ENCODE results near the gene TTC39B.

TTC39B gene

DNA sequence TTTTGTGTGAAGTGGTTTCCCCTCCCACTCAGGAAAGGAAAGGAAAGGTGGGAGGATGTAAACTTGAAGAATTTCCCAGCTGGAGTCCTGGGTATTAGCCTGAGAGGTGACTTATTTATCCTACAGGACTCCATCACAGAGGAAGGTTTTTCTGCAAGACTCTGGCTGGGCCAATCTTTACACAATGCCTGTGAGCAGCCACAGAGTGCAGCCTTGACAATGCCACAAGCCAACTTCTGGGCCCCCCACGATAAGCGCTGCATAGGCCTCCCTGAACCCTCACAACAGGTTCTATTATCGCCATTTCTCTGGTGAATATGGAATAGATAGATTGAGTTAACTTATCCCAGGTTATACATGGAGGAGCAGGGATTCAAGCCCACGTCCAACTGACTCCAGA, 12.4 kb downstream of the TTC39B start:
- Histone ChIP-seq H3K4me1 (ENCODE audit: control insufficient read depth in 1 of 2, insufficient read depth in 1 of 2, low read depth in 1 of 2, low read length in 1 of 2) (peaks cover 18 to 19% of the 10 kb centered on the region in 2 experiments), H3K27ac (no peak overlapping the region), H3K36me3 (no peaks in the 10 kb centered on the region), H3K4me3 (ENCODE audit: low read depth in 1 of 2, low read length in 1 of 2) (no peak overlapping the region), H3K27me3 (no peaks in the 10 kb centered on the region), H3K9me3 (no peaks in the 10 kb centered on the region)
- TF ChIP-seq CTCF (IDR thresholded peaks at IDR 0.05), result no peak

GRCh38 chr9:15293804-15294316, 13.2 kb downstream of the TTC39B start:
- no peaks in the 10 kb centered on the region for H3K27me3 ChIP-seq
- no peak overlapping the region for H3K27ac ChIP-seq
- H3K4me3 ChIP-seq (ENCODE audit: low read depth in 1 of 2, low read length in 1 of 2), result no peak overlapping the region
- peaks cover 18 to 19% of the 10 kb centered on the region in 2 experiments for H3K4me1 ChIP-seq (ENCODE audit: control insufficient read depth in 1 of 2, insufficient read depth in 1 of 2, low read depth in 1 of 2, low read length in 1 of 2)
- no peak for TF ChIP-seq CTCF (IDR thresholded peaks at IDR 0.05)
- no peaks in the 10 kb centered on the region for H3K36me3 ChIP-seq
- no peaks in the 10 kb centered on the region for H3K9me3 ChIP-seq

DNA sequence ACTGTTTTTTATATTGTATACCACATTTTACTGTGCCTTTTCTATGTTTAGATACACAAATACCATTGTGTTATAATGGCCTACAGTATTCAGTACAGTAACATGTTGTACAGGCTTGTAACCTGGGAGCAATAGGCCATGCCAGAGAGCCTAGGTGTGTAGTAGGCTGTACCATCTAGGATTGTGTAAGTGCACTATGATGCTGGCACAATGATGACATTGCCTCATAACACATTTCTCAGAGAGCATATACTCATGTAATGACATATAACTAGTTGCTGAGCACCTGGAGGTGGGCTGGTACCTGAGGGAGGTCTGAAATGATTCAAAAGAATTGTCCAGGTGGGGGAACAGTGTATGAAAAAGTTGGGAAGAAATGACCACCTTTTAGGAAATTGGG, 13.9 kb downstream of the TTC39B start:
- Histone ChIP-seq H3K9me3 (no peaks in the 10 kb centered on the region), H3K36me3 (no peaks in the 10 kb centered on the region), H3K4me3 (ENCODE audit: low read depth in 1 of 2, low read length in 1 of 2) (no peak overlapping the region), H3K27ac (no peak overlapping the region), H3K27me3 (no peaks in the 10 kb centered on the region), H3K4me1 (ENCODE audit: control insufficient read depth in 1 of 2, insufficient read depth in 1 of 2, low read depth in 1 of 2, low read length in 1 of 2) (peaks cover 18 to 19% of the 10 kb centered on the region in 2 experiments)
- no peak for TF ChIP-seq CTCF (IDR thresholded peaks at IDR 0.05)

DNA sequence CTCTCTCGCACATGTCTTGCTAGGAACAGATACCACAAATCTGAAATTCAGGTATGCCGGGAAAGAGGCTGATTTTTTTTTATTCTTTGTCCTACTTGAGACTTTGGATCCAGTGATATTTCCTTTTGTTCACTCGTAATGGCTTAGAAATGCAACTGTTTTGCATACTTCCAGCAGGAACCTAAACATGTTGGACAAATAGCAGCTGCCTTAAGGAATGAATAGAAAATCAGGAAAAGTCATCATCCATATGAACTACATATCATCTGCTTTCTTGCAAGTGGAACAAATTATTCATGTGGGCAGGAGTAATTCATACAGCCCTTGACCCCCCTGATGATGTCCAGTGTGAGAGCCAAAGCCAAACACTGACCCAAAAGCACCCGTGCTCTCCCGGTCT, 17.4 kb downstream of the TTC39B start:
- H3K36me3 ChIP-seq, result no peaks in the 10 kb centered on the region
- peaks cover 4% of the 10 kb centered on the region in 2 experiments for H3K4me1 ChIP-seq (ENCODE audit: control insufficient read depth in 1 of 2, insufficient read depth in 1 of 2, low read depth in 1 of 2, low read length in 1 of 2)
- no peak overlapping the region for H3K4me3 ChIP-seq (ENCODE audit: low read depth in 1 of 2, low read length in 1 of 2)
- H3K27ac ChIP-seq, result no peak overlapping the region
- H3K9me3 ChIP-seq, result no peaks in the 10 kb centered on the region
- TF ChIP-seq CTCF (IDR thresholded peaks at IDR 0.05), result no peak
- H3K27me3 ChIP-seq, result no peaks in the 10 kb centered on the region

DNA sequence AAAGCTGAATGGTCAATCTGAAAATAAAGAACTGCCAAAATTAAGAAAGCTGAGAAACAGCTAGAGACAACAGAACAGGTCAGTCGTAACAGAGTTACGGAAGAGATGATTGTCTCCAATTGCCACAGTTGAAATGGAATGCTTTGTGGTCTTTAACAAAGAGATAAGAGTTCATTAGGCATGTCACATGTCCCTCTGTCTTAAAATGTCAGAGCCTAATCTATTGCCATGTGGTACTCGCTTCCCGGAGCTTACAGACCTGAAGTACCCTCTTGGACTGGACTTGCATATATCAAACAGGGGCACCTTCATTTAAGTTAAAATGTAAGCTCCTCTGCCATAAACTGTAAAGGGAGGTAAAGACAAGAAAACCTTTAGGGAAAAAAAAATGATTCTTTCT, 19.7 kb downstream of the TTC39B start:
- TF ChIP-seq CTCF (IDR thresholded peaks at IDR 0.05), result no peak
- H3K27ac ChIP-seq, result no peak overlapping the region
- no peaks in the 10 kb centered on the region for H3K9me3 ChIP-seq
- H3K4me1 ChIP-seq (ENCODE audit: control insufficient read depth in 1 of 2, insufficient read depth in 1 of 2, low read depth in 1 of 2, low read length in 1 of 2), result no peaks in the 10 kb centered on the region
- no peaks in the 10 kb centered on the region for H3K36me3 ChIP-seq
- H3K4me3 ChIP-seq (ENCODE audit: low read depth in 1 of 2, low read length in 1 of 2), result no peak overlapping the region
- H3K27me3 ChIP-seq, result no peaks in the 10 kb centered on the region

Measured in neutrophil (primary cell).